Stimulated activated CD4-positive, alpha-beta T cell treated with anti-CD3 and anti-CD28 coated beads, TNF-alpha, amount 100 ng/mL, for 1 hour (primary cell): ENCODE measurements around the gene E2F3.

Source experiments
- DNase-seq, 3 donors: peaks; one replicate each; pipeline ENCODE4 v3.0.0-alpha.2; 2020; ENCODE audit warnings: low read depth in 3 of 3, low spot score in 1 of 3

E2F3 gene

DNA sequence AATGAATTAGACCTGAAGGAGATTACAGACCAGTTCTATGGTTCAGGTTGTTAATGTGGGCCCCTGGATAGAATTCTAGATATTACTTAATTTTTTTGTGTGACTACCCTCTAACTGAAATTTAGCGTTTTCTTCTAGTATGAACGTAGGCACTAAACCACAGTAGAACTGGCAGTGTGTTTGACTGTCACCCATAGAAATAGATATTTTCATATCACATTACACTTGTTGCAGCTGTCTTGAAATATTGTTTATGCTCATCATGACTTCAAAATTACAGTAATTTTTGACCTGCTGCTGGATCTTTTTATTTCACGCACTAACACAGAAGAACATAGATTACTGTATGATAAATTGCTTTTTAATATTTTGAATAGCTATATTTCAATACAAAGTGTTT, 31.6 kb downstream of the E2F3 start:
- DNase-seq: no peak

DNA sequence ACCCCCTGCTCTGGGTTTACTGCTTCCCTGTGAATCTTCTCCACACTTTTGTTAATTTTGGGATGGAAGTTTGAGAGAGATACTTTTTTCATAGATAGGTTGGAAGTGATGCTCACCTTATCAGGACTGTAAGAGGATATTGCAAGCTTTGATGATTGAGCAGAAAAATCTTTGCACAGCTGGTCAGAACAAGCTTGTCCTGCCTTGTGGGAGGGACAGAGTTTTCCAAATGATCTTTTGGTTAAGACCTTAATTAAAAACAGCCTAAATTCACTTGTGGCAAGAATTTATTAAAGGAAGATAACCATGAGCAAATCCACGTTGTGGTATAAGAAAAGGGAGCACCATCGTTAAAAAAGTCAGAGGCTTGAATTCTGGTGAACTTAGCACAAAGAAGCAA, 32.2 kb downstream of the E2F3 start:
- DNase-seq: no peak

DNA sequence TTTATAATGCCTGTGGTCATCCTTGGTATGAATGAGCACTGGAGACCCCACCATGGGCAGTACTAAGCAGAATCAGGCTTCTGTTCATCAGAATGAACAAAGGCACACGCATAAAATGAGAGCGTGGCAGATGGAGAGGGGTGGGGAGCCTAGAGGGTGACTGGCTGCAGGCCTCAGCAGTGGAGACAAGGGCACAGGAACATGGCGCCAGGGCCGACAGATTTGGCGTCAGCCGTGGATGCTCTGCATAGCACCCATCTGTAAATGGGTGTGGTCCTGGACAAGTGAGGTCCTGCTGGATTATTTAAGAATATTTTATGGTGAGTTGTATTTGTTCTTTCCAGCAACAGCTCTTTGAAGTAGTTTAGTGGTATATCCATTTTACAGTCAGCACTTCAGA, 33.1 kb downstream of the E2F3 start:
- no peak for DNase-seq

DNA sequence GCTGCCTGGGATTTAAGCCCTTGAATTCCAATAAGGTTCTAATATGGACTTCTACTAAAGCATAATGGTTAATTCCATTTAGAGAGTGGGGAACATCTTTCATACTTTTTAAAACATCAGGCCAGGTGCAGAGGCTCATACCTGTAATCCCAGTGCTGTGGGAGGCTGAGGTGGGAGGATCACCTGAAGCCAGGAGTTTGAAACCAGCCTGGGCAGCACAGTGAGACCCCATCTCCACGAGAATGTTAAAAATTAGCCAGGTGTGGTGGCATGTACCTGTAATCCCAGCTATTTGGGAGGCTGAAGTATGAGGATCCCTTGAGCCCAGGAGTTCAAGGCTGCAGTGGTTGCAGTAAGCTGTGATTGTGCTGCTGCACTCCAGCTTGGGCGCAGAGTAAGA, 35.0 kb downstream of the E2F3 start:
- DNase-seq: no peak

DNA sequence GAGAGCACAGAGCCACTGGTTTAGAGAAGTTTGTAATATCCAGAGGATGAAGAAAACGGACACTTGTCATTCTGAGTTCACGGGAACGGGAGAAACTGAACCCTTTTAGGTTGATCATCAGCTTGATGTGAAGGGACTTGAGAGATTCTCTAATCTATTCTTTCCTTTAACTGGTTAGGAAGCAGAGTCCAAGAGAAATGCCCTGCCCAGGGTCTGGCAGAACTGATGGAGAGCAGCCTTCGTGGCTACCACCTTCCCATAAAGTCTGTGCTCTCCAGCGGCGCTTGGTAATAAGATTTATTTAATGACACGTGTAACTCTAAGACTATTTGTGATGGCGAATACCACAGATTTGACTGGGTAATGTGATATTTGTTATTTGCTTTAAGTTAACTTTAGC, 36.0 kb downstream of the E2F3 start:
- no peak for DNase-seq

DNA sequence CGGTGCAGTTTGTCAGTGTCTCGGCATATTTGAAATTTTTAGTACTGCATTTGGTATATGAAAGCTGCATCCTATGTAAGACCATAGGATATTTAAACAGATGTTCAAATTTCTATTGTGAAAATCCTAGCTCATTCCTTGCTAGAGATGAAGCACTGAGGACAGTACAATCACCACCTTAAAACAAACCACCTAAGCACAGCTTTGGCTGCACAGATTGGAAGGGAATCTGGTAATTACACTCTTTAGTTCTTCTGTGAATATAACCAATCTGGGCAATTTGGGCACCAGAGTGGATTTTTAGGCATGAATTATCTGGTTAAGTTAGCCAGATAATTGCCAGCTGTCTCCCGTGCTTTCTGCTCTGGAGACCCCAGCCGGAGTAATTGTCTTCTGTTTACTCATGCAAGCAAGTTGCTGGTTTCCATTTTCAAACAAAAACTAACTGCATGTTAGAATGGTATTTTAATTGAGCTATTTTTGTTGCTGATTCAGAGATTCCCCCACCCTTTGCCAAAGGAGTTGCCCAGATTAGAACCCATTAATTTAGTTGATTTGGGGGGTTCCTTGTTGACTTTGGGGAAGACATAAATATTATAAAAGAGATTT, 36.9 kb downstream of the E2F3 start:
- no peak for DNase-seq

DNA sequence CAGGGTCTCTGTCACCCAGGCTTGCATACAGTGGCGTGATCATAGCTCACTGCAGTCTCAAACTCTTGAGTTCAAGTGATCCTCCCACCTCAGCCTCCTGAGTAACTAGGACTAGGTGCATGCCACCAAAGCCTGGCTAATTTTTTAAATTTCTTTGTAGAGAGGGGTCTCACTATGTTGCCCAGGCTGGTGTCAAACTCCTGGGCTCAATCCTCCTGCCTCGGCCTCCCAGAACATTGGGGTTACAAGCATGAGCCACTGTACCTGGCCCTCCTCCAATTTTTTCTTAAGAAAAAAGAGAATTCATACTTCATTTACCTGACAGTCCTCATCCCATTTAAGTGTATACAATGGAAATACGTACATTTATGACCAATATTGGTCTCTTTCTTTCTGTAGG, 37.9 kb downstream of the E2F3 start:
- DNase-seq: no peak

DNA sequence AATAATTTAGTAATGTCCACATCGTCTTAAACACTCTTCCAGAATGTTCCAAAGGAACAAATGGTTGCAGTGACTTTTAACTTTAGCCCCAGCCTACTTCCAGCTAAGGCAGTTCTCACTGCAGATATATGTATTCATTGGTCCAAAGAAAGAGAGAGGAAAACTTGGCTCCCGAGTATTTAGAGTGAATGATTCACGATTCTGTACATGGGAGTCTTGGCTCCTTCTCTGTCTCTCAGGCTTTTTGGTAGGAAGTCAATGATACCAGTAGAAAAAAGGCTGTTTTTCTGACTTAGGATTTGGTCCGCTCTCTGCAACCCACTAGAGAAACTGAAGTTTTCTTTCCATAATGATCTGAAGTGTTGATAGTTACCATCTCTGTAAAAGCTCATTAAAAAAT, 38.6 kb downstream of the E2F3 start:
- DNase-seq: no peak

DNA sequence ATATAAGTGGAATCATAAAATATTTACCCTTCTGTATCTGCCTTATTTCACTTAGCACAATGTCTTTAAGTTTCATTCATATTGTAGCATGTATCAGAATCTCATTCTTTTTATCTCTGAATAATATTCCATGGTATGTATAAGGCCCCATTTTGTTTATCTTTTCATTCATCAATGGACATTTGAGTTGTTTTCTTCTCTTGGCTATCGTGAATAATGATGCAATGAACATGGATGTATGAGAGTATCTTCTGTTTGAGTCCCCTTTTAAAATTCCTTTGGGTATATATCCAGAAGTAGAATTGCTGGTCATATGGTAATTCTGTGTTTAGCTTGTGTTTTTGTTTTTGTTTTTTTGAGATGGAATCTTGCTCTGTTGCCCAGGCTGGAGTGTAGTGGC, 39.6 kb downstream of the E2F3 start:
- no peak for DNase-seq

DNA sequence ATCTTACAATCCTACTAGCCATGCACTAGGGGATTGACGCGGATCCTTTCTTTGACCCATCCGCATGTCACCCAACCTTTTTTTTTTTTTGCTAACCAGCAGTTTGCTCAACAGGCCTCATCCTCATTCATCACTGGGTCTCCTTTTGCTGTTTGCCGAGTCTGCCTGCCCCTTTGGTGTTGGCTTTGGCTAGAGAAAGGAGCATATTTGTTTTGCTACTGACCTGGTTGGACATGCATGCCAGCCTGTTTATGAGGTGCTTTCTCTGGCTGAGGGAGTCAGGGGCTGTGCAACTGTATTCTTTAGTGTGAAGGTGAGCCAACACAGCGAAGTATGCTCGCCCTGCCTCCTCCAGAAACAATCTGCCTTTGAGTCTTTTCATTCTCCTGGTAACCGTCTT, 40.2 kb downstream of the E2F3 start:
- DNase-seq: no peak

DNA sequence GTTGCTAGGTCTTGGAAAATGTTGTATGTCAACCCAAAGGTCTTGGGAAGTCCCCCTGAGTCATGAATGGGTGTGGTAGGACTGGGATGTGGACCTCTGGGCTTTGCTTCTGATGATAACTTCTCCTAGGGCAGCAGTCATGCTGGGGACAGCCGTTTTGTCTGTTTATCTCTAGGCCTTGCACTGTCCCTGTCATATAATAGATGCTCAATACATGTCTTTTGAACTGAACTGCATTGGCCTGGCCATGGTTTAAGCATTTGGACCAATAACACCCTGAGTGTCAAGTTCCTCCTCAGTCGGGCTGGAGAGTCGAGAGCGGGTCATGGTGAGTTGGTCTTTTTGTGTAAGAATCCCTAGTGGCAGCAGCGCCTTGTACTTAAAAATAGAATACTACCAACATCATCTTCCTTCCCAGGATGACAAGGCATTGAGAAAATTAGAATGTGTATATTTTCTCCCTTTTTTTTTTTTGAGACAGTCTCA, 43.1 kb downstream of the E2F3 start:
- DNase-seq: no peak

DNA sequence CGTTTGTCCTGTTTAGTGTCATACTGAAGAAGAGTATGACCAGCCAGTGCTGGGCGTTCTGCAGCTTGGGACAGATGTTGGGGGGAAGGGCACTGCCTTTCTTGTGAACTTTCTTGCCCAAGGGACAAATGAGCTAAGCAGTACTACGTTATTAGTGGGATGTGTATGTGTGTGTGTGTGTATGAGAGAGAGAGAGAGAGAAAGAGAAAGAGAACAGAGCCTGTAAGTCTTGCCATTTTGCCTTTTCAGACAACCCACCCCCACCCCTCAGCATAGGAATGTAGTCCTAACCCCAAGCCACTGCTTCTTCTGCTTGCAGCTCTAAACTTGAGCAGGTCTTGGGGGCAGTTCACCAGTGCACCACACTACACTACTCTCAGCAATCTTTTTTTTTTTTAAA, 45.5 kb downstream of the E2F3 start:
- no peak for DNase-seq

DNA sequence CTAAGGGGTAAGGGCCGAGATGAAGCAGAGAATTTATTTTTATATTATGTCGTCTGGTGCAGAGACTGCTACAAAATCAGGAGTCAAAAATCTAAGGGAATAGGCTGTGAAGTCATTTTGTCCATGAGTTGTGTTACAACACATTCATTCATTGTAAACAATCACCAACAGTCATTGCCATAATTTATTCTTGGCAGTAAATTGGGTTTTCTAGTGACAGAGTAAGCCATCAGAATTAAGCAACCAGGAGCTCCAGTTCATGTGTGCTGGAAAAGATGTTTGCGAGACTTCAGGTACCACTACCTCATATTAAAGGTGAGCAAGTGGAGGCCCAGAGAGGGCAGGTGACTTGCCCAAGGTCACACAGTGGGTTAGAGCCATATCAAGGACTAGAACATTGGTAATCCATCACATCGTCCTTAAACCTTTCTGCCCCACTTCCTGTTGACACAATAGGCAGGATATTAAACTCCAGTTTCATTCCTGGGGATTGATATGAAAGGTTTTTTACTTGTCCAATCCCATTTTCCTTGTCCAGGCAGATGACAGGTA, 46.0 kb downstream of the E2F3 start:
- DNase-seq: no peak

DNA sequence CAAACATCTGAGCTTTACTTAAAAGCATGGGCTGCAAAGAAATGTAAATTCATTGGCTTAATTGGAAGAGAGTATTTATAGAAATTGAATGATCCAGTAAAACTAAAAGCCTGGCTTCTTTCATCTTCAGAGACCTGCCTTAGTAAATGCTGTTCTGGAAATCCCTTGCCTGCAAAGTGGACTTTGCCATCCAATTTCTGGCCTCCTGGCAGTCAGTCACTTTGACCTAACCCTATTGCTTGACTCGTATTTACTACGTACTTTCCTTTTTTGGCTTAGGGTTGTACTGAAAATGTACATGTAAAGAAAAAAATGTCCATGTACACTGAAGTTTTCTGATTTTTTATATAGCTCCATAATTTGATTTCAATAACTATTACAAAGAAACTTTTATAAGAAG, 47.1 kb downstream of the E2F3 start:
- DNase-seq: no peak

DNA sequence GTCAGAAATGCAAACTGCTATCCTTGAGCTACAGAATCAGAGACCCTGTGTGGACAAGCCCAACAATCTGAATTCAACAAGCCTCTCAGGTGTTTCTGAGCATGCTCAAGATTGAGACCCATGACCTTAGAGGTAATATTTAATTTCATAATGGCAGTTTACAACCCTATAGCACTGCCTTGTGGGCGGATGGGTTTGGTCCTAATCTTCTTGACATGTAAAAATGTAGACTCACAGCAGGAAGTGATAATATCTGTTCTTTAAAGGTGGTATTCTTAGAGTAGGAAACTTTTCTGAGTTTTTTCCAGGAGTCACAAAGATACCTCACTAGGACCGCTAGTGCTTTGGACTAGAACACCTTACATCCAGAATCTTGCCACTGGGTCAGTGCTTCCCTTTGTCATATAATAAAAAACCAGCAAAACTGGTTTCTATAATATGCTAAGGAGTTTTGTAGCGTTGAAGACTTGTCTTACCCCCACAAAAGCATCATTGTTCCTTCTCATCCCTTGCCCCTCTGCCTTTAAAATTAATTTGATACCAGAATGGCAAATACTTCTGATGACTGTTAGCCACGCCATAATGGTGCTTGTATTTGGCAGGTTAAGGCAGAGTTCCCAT, 52.6 kb downstream of the E2F3 start:
- no peak for DNase-seq

DNA sequence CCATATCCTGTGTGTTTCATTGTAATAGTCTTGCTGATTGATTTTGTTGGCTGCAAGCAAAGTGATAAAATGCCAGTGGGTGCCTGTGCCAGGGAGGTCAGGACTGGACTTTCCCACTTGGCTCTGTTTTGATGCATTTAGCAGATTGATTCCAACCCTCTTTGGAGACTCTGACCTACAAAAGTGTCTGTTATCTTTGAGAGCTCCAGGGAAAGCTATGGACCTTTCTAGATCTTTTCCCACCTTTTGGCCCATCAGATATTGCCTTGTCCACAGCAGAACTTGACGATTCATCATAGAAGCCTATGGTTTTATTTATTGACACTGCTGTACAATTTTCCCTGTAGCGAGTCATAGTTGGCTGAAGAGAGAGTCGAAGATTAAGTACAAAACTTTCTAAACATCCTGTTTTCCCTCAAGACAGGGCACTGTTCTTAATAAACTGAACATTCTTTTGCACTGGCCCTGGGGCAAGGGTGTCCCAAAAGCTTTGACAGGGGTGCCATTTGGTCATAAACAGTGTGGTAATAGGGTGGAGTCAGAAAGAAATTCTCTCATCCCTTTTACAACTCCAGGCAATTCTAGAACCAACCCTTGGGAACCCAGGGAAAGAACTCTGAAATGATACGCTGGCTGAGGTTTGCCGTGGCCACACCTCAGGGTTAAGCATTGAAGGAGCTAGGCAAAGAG, 53.7 kb downstream of the E2F3 start:
- DNase-seq: no peak

DNA sequence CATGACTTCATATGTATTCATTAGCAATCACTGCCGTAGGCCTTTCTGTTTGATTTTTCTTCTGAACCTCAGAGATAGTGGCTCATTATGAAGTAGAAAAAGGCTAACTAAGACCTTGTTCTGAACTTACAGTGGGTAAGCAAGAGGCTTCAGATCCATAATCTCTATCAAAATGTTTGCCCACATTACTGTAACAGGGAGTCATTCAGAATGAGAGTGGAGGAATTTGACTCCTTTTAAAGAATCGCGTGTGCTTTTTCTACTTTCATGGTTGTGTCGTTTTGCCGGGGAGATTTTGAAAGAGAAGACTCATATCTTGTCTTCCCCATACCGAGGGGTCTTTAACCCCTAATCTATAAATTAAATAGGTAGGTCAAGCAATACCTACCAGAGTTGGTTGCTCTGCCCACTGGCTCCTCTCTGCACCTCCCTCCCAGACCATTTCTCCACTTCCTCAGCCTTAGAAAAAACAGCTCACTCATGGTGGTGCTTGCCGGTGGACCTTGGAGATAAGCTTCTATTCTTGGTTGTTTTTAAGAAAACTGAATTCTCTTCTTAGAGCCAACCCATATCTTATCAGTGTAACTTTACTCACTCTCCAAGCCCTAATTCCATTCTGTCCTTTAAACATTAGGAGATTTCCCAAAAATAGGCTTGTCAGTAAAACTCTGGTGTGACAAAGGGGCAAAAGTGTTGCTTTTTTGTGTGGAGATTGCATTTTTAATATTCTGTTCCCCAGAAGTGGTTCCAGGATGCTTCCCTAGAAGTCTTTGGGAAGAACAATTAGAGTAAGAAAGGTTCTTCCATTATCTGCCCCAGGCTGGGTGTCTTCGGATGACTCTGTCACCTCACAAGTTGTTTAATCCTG, 56.6 kb downstream of the E2F3 start:
- DNase-seq: no peak

DNA sequence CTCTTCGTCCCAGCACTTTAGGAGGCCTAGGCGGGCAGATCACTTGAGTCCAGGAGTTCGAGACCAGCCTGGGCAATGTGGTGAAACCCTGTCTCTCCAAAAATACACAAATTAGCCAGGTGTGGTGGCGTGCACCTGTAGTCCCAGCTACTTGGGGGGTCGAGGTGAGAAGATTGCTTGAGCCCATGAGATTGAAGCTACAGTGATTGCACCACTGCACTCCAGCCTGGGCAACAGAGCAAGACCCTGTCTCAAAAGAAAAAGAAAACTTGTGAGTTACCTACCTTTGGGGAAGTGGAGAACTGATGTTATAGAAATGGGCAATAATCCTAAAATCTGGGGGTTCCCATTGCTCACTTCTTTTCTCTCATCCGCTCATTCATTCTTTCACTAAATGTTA, 58.0 kb downstream of the E2F3 start:
- DNase-seq: no peak

DNA sequence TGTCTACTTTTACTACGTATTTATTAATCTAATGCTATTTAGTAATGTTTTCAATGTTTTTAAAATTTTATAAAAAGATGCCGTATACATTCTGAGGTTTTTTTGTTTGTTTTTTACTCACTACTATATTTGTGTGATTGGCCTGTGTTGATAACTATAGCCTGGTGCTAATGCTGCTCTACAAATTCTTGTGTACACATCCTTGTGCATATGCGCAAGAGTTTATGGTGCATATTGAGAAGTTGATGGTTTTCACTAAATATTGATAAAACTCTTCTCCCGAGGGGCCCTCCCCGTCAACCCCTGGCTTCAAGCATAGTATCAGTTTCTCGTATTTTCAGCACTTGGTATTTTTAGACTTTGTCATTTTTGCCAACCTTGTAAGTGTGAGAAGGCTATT, 59.9 kb downstream of the E2F3 start:
- DNase-seq: no peak

DNA sequence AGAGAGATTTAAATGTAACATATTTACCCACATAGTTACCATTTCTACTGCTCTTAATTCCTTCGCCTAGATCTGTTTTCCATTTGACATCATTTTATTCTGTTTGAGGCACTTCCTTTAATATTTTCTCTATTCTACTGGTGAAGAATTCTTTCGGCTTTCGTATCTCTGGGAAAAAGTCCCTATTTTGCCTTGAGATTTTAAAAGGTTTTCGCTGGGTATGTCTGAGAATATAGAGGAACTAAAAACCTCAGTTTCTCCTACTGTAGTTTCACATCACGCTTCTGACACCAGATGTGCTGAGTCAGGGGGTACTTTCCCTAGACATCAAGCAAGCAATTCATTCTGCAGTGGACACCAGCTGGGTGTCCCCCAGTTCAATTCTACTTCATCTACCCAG, 61.7 kb downstream of the E2F3 start:
- no peak for DNase-seq

DNA sequence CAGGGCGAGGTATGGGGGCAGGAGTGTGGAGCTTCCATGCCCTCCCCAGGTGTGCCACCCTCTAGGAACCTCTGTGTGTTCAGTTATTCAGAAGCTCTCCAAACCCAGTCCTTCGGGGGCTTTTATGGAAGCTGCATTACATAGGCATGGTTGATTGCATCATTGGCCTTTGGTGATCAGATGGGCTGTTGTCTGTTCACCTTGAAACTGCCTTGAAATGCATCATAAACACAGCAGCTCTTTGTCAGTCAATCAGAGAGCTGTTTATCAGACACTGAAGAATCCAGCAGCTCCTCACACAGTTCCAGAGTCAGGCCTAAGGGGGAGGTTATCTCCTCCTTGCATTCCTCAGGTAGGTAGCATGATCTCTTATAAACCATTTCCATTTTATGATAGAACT, 62.4 kb downstream of the E2F3 start:
- no peak for DNase-seq

DNA sequence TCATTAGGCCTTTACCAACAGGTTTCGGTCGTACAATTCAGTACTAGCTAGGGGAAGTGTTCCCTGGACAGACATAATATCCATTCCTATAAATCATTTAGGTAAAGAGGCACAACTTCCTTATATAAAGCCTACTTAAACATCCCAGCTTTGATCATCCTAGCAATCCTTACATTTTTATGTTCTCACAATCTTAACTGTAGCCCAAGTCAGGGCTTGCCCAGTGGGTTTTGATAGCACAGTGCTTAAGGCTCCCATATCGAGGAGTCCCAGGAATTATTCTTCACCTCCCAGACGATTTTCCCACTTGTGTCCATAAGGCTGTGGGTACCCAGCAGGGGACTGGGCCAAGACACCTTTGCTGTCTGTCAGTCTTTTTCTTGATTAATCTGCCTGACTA, 63.2 kb downstream of the E2F3 start:
- no peak for DNase-seq
